ENCODE results near the gene DLGAP1. TPM values are rescaled to one million over a fixed set of nuclear protein-coding genes. Genes with fewer than 3 reads are reported as not detected.

DLGAP1 gene
- total and polyA plus RNA-seq, 10 of the 15 experiments (the other 5 are each of a cell fraction or from before 2014, with no cell fraction given), result 0.23 to 27.6 (median 1.9) TPM

DNA sequence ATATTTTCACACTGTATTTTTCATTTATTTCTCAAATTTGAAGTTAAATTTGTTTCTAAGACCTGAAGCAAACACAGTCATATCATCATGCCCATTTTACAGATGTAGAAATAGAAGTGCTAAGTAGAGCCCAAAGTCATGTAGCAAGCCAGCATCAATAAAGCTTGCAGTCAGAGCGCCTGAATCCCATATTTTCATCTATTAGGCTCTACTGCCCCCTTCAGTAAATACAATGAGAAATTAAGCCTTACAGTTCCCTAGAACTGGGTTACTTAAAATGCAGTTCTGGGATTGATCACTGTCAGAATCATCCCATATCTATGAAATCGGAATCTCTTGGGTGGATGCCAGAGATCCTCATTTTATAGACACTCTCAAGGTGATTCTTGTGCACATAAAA is 585.3 kb downstream of the DLGAP1 start:
- CTCF ChIA-PET, result interaction anchor here (0.5 to 4.4 kb wide), 21 partner anchors 11 to 415 kb away, joined by 3 to 64 read pairs (median 3); no protein-coding TSS in a partner anchor

More for the DNA sequence above, 585.3 kb downstream of the DLGAP1 start:
- Histone ChIP-seq H3K4me2 (ENCODE audit: control insufficient read depth, insufficient read depth) (no peak overlapping the region), H3K9ac (ENCODE audit: control insufficient read depth, insufficient read depth, low read length) (no peak overlapping the region), H3K4me3 (no peak overlapping the region), H3K79me2 (ENCODE audit: control insufficient read depth, insufficient read depth, low read length) (no peaks in the 10 kb centered on the region), H3K4me1 (ENCODE audit: control insufficient read depth, insufficient read depth, low read length) (no peaks in the 10 kb centered on the region), H3K27ac (ENCODE audit: control insufficient read depth, insufficient read depth) (no peak overlapping the region), H2AFZ (ENCODE audit: control insufficient read depth, low read depth, low read length) (no peak overlapping the region), H3K9me3 (replicated peaks; ENCODE audit: control insufficient read depth, insufficient read depth, low read length) (no peaks in the 10 kb centered on the region), H3K36me3 (ENCODE audit: control insufficient read depth in 2 of 2, insufficient read depth in 2 of 2, low read length in 1 of 2) (no peaks in the 10 kb centered on the region), H3K27me3 (replicated peaks in 1 of 2; ENCODE audit: control insufficient read depth in 2 of 2, insufficient read depth in 2 of 2, low read length in 1 of 2) (no peaks in the 10 kb centered on the region), H4K20me1 (ENCODE audit: control insufficient read depth, insufficient read depth) (no peaks in the 10 kb centered on the region)
- in situ Hi-C loops (cut with MboI), result no loop called here
- SMC1A ChIA-PET (ENCODE audit: uncharacterized antibody, unreplicated experiment), result interaction anchor here (0.6 to 2.4 kb wide), 20 partner anchors 8 to 276 kb away, joined by 3 to 33 read pairs (median 4); no protein-coding TSS in a partner anchor
- no peak for DNase-seq (ENCODE audit: low read depth, low spot score)
- no peak for FAIRE-seq
- ATAC-seq, result peak; percentile 44; the same call in 2 of the 3 replicates
- WGBS (ENCODE audit: insufficient coverage, insufficient replicate concordance, low lambda C conversion rate, missing lambda C conversion rate), result 5% methylated on average over 2 of the region's 2 CpGs
- BruUV-seq (replicated peaks), result no TSS peak
- intact Hi-C loops (cut with micrococcal nuclease; ENCODE audit: unreplicated experiment), result loop anchor here (2.0 to 5.0 kb wide), 2 partner anchors 99 to 158 kb away; no protein-coding TSS in a partner anchor
- POLR2A ChIA-PET, result interaction anchor here (1.2 kb wide), 1 partner anchor 125 kb away, joined by 3 read pairs; no protein-coding TSS in a partner anchor
- peak; percentile 46 for TF ChIP-seq RAD21 (IDR thresholded peaks at IDR 0.05; ENCODE audit: insufficient read depth, low read depth, low read length)
- no peak for TF ChIP-seq ESRRA (IDR thresholded peaks at IDR 0.05; ENCODE audit: low read length)
- TF ChIP-seq, protein P1, sequence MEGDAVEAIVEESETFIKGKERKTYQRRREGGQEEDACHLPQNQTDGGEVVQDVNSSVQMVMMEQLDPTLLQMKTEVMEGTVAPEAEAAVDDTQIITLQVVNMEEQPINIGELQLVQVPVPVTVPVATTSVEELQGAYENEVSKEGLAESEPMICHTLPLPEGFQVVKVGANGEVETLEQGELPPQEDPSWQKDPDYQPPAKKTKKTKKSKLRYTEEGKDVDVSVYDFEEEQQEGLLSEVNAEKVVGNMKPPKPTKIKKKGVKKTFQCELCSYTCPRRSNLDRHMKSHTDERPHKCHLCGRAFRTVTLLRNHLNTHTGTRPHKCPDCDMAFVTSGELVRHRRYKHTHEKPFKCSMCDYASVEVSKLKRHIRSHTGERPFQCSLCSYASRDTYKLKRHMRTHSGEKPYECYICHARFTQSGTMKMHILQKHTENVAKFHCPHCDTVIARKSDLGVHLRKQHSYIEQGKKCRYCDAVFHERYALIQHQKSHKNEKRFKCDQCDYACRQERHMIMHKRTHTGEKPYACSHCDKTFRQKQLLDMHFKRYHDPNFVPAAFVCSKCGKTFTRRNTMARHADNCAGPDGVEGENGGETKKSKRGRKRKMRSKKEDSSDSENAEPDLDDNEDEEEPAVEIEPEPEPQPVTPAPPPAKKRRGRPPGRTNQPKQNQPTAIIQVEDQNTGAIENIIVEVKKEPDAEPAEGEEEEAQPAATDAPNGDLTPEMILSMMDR (IDR thresholded peaks at IDR 0.05 in 2 of 3, conservative IDR thresholded peaks at IDR 0.05 in 1 of 3; ENCODE audit: control insufficient read depth in 2 of 3, extremely low read depth in 1 of 3, insufficient read depth in 1 of 3, low read depth in 3 of 3, low read length in 3 of 3), result peak in 1 of 3 experiments; percentile 33; a peak in 1 of 6 replicates
- RAD21 ChIA-PET (ENCODE audit: unreplicated experiment), result interaction anchor here (0.5 to 4.2 kb wide), 11 partner anchors 11 to 276 kb away, joined by 3 to 33 read pairs (median 3); no protein-coding TSS in a partner anchor
